Cerebellar nuclear complex (tissue), 1 donor: ENCODE measurements around the gene GNRHR.
"Not testable (repeated sequence)": the region's sequence is repeated elsewhere in the genome, so short reads cannot be mapped to it uniquely, and the experiment has no call there.

Experiments used
- DNase-seq, 2 experiments: peaks; one replicate each; lab custom pipeline; 2025; lab: John Stamatoyannopoulos, UW

Gene GNRHR

GRCh38 chr4:67727124-67727850, 26.9 kb downstream of the GNRHR start:
- DNase-seq, result no peak

- no peak for DNase-seq
These were observed 28.2 kb downstream of the GNRHR start for GRCh38 chr4:67725981-67726380.

- no peak for DNase-seq
These were observed 29.1 kb downstream of the GNRHR start for GRCh38 chr4:67725132-67725531.

- DNase-seq, result no peak
These were observed 30.2 kb downstream of the GNRHR start for GRCh38 chr4:67723949-67724348.

GRCh38 chr4:67723341-67723740, 30.8 kb downstream of the GNRHR start:
- DNase-seq, result no peak

GRCh38 chr4:67721770-67722597, 32.2 kb downstream of the GNRHR start:
- no peak for DNase-seq

- no peak for DNase-seq
These were observed 32.8 kb downstream of the GNRHR start for GRCh38 chr4:67721315-67721769.

GRCh38 chr4:67719953-67720617, 34.1 kb downstream of the GNRHR start:
- DNase-seq, result no peak

- no peak for DNase-seq
These were observed 35.3 kb downstream of the GNRHR start for GRCh38 chr4:67718848-67719247.

- DNase-seq, result no peak
These were observed 36.6 kb downstream of the GNRHR start for GRCh38 chr4:67717586-67717985.

- no peak for DNase-seq
These were observed 39.2 kb downstream of the GNRHR start for GRCh38 chr4:67714955-67715354.

- DNase-seq, result no peak
These were observed 40.0 kb downstream of the GNRHR start for GRCh38 chr4:67714248-67714583.

GRCh38 chr4:67713529-67714247, 40.5 kb downstream of the GNRHR start:
- no peak for DNase-seq

- DNase-seq, result no peak
These were observed 41.3 kb downstream of the GNRHR start for GRCh38 chr4:67712650-67713528.

GRCh38 chr4:67712000-67712625, 42.1 kb downstream of the GNRHR start:
- no peak for DNase-seq

- not testable (repeated sequence) for DNase-seq
These were observed 47.5 kb downstream of the GNRHR start for GRCh38 chr4:67706682-67707081.

- DNase-seq, result no peak
These were observed 49.3 kb downstream of the GNRHR start for GRCh38 chr4:67704843-67705242.

GRCh38 chr4:67702166-67702565, 52.0 kb downstream of the GNRHR start:
- DNase-seq, result no peak

GRCh38 chr4:67701517-67701850, 52.7 kb downstream of the GNRHR start:
- DNase-seq, result no peak

- DNase-seq, result peak; percentile 48 to 62
These were observed 53.3 kb downstream of the GNRHR start, which contains the start of gene UBA6 for GRCh38 chr4:67700738-67701516. Gene UBA6, minus strand, starts transcription at chr4:67701155. Its CDS starts 36 bp downstream, at chr4:67701119.
